ENCODE measurements around the gene MARCHF3. TPM values are rescaled to one million over a fixed set of nuclear protein-coding genes. Genes with fewer than 3 reads are reported as not detected.

MARCHF3 gene
- total and polyA plus RNA-seq, 2 of the 13 experiments (the other 11 are each of a cell fraction or from before 2014, with no cell fraction given): 4.8 to 11.9 TPM

- TF ChIP-seq MAFF (IDR thresholded peaks at IDR 0.05; ENCODE audit: low read depth, low read length): peak; percentile 50
Observed at GRCh38 chr5:127002390-127002789, 28.0 kb downstream of the MARCHF3 start (continued).

DNA sequence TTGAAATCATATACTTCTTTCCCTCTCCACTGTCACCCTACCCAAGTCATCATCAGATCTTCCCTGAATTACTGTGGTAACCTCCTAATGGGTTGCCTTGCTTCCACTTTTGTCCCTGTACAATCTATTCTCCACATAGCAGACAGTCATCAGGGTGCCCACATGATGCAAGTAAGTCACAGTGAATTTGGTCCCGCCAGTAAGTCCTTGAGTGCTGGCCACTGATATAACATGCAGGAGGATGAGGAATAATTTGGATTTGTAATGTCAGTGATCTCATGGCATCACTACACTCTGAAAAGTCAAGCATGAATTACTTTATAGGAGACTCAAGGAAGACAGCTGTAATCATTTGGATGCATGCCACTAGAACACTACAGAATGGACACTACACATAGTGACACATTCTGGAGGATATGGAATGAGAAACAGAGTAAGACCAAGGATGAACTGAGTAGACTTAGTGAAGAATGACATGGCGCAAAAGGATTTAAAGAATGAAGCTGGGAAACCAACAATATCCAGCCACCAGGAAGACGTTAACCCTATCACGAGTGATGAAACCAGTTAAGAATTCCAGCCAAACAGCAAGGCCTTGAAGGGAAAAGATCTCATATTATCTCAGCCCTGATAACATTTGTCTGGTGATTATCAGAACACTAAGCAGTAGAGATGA, 28.6 kb downstream of the MARCHF3 start:
- Histone ChIP-seq H3K27me3 (ENCODE audit: control insufficient read depth in 1 of 2, insufficient read depth in 2 of 2, low read length in 2 of 2) (no peaks in the 10 kb centered on the region), H3K9me3 (ENCODE audit: low read length) (no peaks in the 10 kb centered on the region), H4K20me1 (ENCODE audit: insufficient read depth, low read length) (no peaks in the 10 kb centered on the region), H3K27ac (ENCODE audit: extremely low read length, insufficient read depth, low read length) (peak overlapping the region; percentile 60), H3K4me3 (replicated peaks in 1 of 3; ENCODE audit: insufficient read depth in 1 of 3, low read depth in 2 of 3, low read length in 3 of 3) (no peak overlapping the region), H2AFZ (ENCODE audit: low read length) (no peak overlapping the region), H3K9ac (ENCODE audit: insufficient read depth, low read depth, low read length) (no peak overlapping the region), H3K4me2 (ENCODE audit: low read depth, low read length) (no peak overlapping the region), H3K4me1 (ENCODE audit: insufficient read depth, low read length) (peaks cover 32% of the 10 kb centered on the region), H3K36me3 (replicated peaks in 1 of 2; ENCODE audit: control insufficient read depth in 1 of 2, insufficient read depth in 2 of 2, low read length in 2 of 2) (no peaks in the 10 kb centered on the region), H3K79me2 (ENCODE audit: insufficient read depth, low read length) (no peaks in the 10 kb centered on the region)
- FAIRE-seq: no peak
- DNase-seq (ENCODE audit: low spot score): no peak
- no peak for TF ChIP-seq RORA (CRISPR knock-in tag; IDR thresholded peaks at IDR 0.05)
- no peak for TF ChIP-seq TGIF2 (CRISPR knock-in tag; IDR thresholded peaks at IDR 0.05)
- no peak for TF ChIP-seq CC2D1A (CRISPR knock-in tag; IDR thresholded peaks at IDR 0.05)
- no peak for TF ChIP-seq ZNF207 (IDR thresholded peaks at IDR 0.05; ENCODE audit: borderline replicate concordance)
- no peak for TF ChIP-seq ZNF124 (CRISPR knock-in tag; IDR thresholded peaks at IDR 0.05)
- ChIA-PET CTCF (ENCODE audit: low intra/inter-chr PET ratio, low total read pairs) (no interaction called here), POLR2A (no interaction called here)
- in situ Hi-C loops (cut with HindIII; ENCODE audit: extremely low pct_ligation_motif_present, low pct_unique_long_range_greater_than_20kb): no loop called here
- intact Hi-C loops (cut with micrococcal nuclease; ENCODE audit: unreplicated experiment): no loop called here
- BruUV-seq (replicated peaks): no TSS peak
- WGBS (ENCODE audit: low lambda C conversion rate): 90% methylated on average over 4 of the region's 4 CpGs
- no peak for ATAC-seq

DNA sequence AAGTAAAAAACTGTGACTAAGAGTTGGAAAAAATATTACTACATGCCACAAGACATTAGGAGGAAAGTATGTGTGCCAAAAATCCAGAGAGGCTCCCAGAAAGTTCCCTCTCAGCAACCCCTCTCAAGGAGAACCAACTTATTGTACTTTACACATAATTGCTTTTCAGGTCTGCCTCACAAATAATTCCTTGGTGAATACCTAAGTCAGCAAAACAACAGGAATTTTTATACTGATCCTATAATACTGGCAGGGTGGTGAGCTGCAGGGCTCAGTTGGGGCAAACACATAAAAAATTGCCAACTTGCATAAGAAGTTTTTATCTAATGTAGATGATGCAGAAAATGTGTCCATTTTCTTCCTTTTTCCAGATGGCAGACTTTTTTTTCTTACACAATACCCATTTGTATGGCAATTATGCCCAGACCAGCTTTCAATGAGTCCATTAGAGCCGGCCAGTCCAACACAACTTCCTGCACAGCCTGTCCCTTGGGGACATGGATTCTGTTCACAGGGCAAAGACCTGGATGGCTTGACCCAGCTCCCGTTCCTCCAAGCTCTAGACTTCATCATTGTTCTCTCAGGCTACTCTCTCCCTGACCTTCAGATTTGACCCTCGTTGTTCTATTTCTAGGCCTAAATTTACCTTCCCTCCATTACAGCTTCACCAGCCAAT, 31.3 kb downstream of the MARCHF3 start:
- peaks cover 26% of the 10 kb centered on the region for H3K4me1 ChIP-seq (ENCODE audit: insufficient read depth, low read length)
- WGBS (ENCODE audit: low lambda C conversion rate): 91% methylated on average over 3 of the region's 3 CpGs
- in situ Hi-C loops (cut with HindIII; ENCODE audit: extremely low pct_ligation_motif_present, low pct_unique_long_range_greater_than_20kb) (no loop called here), intact Hi-C loops (cut with micrococcal nuclease; ENCODE audit: unreplicated experiment) (no loop called here)
- H3K27me3 ChIP-seq (ENCODE audit: control insufficient read depth in 1 of 2, insufficient read depth in 2 of 2, low read length in 2 of 2): no peaks in the 10 kb centered on the region
- no peak for FAIRE-seq
- H3K79me2 ChIP-seq (ENCODE audit: insufficient read depth, low read length): no peaks in the 10 kb centered on the region
- no peak overlapping the region for H3K4me2 ChIP-seq (ENCODE audit: low read depth, low read length)
- DNase-seq (ENCODE audit: low spot score): no peak
- no peak overlapping the region for H3K9ac ChIP-seq (ENCODE audit: insufficient read depth, low read depth, low read length)
- POLR2A ChIA-PET: no interaction called here
- BruUV-seq (replicated peaks): no TSS peak
- H2AFZ ChIP-seq (ENCODE audit: low read length): no peak overlapping the region
- no peak overlapping the region for H3K27ac ChIP-seq (ENCODE audit: extremely low read length, insufficient read depth, low read length)
- CTCF ChIA-PET (ENCODE audit: low intra/inter-chr PET ratio, low total read pairs): no interaction called here
- H3K36me3 ChIP-seq (replicated peaks in 1 of 2; ENCODE audit: control insufficient read depth in 1 of 2, insufficient read depth in 2 of 2, low read length in 2 of 2): no peaks in the 10 kb centered on the region
- H4K20me1 ChIP-seq (ENCODE audit: insufficient read depth, low read length): no peaks in the 10 kb centered on the region
- no peak overlapping the region for H3K4me3 ChIP-seq (replicated peaks in 1 of 3; ENCODE audit: insufficient read depth in 1 of 3, low read depth in 2 of 3, low read length in 3 of 3)
- ATAC-seq: no peak
- H3K9me3 ChIP-seq (ENCODE audit: low read length): no peaks in the 10 kb centered on the region
- no peak for TF ChIP-seq ZNF160 (CRISPR knock-in tag; IDR thresholded peaks at IDR 0.05)
- TF ChIP-seq RCOR2 (CRISPR knock-in tag; IDR thresholded peaks at IDR 0.05): no peak
- no peak for TF ChIP-seq YEATS2 (CRISPR knock-in tag; IDR thresholded peaks at IDR 0.05; ENCODE audit: borderline replicate concordance)
- no peak for TF ChIP-seq ZSCAN31 (CRISPR knock-in tag; IDR thresholded peaks at IDR 0.05; ENCODE audit: low read depth)
- TF ChIP-seq MAFF (IDR thresholded peaks at IDR 0.05; ENCODE audit: low read depth, low read length): 0 out of 2 replicates have a peak, but pooled peaks have one; percentile 34
- TF ChIP-seq ZNF432 (CRISPR knock-in tag; IDR thresholded peaks at IDR 0.05; ENCODE audit: borderline replicate concordance): no peak
- TF ChIP-seq ZNF749 (CRISPR knock-in tag; IDR thresholded peaks at IDR 0.05; ENCODE audit: borderline replicate concordance): no peak
- TF ChIP-seq MAFK (conservative IDR thresholded peaks at IDR 0.05 in 1 of 2, IDR thresholded peaks at IDR 0.05 in 1 of 2; ENCODE audit: low read length in 2 of 2): peak; percentile 49 to 61
- no peak for TF ChIP-seq KLF11 (CRISPR knock-in tag; IDR thresholded peaks at IDR 0.05)
- no peak for TF ChIP-seq MEF2D (CRISPR knock-in tag; IDR thresholded peaks at IDR 0.05)
- TF ChIP-seq ZNF770 (CRISPR knock-in tag; IDR thresholded peaks at IDR 0.05): no peak
